HL-60 (cell line): ENCODE data around the gene POU2AF1.

Source experiments
- GABPA ChIP-seq: IDR thresholded peaks from 2 replicates; pipeline ENCODE4 v1.6.1; 2012; ENCODE audit warnings: low read depth
- TF ChIP-seq, protein P1 (sequence below): IDR thresholded peaks from one replicate; pipeline ENCODE4 v1.5.1; 2011; ENCODE audit warnings: low read length, control low read depth, inconsistent platforms; ENCODE audit not compliant: insufficient read depth
- TF ChIP-seq, protein P2 (sequence below): IDR thresholded peaks from 2 replicates; pipeline ENCODE4 v1.6.1; 2012; ENCODE audit warnings: low read depth; ENCODE audit not compliant: insufficient replicate concordance

DNA sequence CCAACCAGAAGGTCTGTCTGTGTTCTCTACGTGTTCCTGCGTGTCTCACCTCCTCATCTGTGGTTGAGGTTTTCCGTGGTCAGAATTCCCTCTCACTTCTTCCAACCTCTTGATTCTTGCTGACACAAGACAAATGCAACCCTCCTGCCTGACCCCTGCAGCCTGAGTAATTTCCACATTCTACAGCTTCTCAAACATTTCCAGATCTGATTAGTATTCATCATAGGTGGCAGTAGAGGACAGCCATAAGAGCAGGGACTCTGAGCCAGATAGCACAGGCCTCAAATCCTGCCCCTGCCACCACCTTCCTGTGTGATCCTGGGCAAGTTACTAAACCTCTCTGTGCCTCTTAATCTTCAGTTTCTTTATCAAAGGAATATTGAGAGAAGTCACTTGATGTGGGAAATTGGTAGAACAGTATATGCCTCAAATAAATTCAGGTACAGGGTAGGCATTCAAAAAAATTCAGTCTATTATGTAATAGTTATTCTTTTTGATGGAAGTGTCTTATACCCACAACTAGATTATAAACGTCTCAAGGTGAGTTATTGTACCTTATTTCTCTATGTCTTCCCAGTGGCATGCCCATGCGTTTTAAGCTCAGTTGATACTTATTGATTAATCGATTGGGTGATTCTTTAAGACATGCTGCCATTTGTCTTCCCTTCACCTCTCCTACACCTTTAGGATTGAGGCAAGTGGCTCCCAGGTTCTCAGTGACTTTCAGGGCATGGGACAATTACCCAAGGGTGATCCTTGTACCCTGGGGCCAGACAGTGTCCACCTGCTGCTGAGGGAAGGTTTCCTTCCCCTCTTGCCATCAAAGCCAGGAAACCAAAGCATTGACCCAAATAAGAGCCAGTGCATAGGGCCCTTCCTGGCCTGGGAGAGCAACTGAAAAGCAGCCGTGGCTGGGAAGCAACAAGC, 19.6 kb downstream of the POU2AF1 start:
- TF ChIP-seq, protein P1, sequence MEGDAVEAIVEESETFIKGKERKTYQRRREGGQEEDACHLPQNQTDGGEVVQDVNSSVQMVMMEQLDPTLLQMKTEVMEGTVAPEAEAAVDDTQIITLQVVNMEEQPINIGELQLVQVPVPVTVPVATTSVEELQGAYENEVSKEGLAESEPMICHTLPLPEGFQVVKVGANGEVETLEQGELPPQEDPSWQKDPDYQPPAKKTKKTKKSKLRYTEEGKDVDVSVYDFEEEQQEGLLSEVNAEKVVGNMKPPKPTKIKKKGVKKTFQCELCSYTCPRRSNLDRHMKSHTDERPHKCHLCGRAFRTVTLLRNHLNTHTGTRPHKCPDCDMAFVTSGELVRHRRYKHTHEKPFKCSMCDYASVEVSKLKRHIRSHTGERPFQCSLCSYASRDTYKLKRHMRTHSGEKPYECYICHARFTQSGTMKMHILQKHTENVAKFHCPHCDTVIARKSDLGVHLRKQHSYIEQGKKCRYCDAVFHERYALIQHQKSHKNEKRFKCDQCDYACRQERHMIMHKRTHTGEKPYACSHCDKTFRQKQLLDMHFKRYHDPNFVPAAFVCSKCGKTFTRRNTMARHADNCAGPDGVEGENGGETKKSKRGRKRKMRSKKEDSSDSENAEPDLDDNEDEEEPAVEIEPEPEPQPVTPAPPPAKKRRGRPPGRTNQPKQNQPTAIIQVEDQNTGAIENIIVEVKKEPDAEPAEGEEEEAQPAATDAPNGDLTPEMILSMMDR: no peak
- no peak for TF ChIP-seq GABPA
- TF ChIP-seq, protein P2, sequence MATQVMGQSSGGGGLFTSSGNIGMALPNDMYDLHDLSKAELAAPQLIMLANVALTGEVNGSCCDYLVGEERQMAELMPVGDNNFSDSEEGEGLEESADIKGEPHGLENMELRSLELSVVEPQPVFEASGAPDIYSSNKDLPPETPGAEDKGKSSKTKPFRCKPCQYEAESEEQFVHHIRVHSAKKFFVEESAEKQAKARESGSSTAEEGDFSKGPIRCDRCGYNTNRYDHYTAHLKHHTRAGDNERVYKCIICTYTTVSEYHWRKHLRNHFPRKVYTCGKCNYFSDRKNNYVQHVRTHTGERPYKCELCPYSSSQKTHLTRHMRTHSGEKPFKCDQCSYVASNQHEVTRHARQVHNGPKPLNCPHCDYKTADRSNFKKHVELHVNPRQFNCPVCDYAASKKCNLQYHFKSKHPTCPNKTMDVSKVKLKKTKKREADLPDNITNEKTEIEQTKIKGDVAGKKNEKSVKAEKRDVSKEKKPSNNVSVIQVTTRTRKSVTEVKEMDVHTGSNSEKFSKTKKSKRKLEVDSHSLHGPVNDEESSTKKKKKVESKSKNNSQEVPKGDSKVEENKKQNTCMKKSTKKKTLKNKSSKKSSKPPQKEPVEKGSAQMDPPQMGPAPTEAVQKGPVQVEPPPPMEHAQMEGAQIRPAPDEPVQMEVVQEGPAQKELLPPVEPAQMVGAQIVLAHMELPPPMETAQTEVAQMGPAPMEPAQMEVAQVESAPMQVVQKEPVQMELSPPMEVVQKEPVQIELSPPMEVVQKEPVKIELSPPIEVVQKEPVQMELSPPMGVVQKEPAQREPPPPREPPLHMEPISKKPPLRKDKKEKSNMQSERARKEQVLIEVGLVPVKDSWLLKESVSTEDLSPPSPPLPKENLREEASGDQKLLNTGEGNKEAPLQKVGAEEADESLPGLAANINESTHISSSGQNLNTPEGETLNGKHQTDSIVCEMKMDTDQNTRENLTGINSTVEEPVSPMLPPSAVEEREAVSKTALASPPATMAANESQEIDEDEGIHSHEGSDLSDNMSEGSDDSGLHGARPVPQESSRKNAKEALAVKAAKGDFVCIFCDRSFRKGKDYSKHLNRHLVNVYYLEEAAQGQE: no peak
